Panc1 (cell line): ENCODE data around the gene VTI1A. TPM values are rescaled to one million over a fixed set of nuclear protein-coding genes. Genes with fewer than 3 reads are reported as not detected.

ENCODE experiments used
- ATAC-seq: fragments of 200-7000 bp; cut with Tn5 transposase; 2 replicates; pipeline ENCODE4 v1.9.1; 2020; ENCODE audit warnings: mild to moderate bottlenecking, moderate library complexity
- BruUV-seq: library from RNA; stranded (reverse); fragments of 400-500 nt; replicated peaks from 2 replicates; lab custom pipeline; 2021; lab: Mats Ljungman, UMichigan
- CTCF ChIA-PET: fragments of 300-600 bp; sonication (Branson Sonifier 250); formaldehyde crosslinking; loops from one replicate; lab custom pipeline; 2022; ENCODE audit warnings: antibody characterized with exemption; lab: Charles Lee
- POLR2A ChIA-PET: fragments of 300-600 bp; sonication (Branson Sonifier 250); formaldehyde crosslinking; loops from one replicate; lab custom pipeline; 2022; ENCODE audit warnings: antibody characterized with exemption; lab: Charles Lee
- DNase-seq: peaks from one replicate; pipeline ENCODE4 v3.0.0-alpha.2; 2010; ENCODE audit warnings: low read depth, low spot score
- H3K27ac ChIP-seq: 2 replicates; pipeline ENCODE4 v1.5.1; 2011; ENCODE audit warnings: mild to moderate bottlenecking, low read length, inconsistent platforms
- H3K27me3 ChIP-seq: fragments of 200-500 bp; sonication (Bioruptor generic); 2 replicates; pipeline ENCODE4 v1.6.0; 2014; ENCODE audit warnings: low read length, inconsistent platforms; ENCODE audit not compliant: control insufficient read depth, insufficient read depth
- H3K36me3 ChIP-seq: fragments of 200-500 bp; sonication (Bioruptor generic); 2 replicates; pipeline ENCODE4 v1.5.1; 2014; ENCODE audit warnings: inconsistent platforms, mild to moderate bottlenecking, low read length, moderate library complexity; ENCODE audit not compliant: control insufficient read depth, insufficient read depth
- H3K4me1 ChIP-seq: 2 replicates; pipeline ENCODE4 v1.5.1; 2011; ENCODE audit warnings: inconsistent platforms, mild to moderate bottlenecking, low read length, moderate library complexity; ENCODE audit not compliant: control insufficient read depth, insufficient read depth
- H3K4me3 ChIP-seq, 2 experiments: 2 replicates each; pipeline ENCODE4 v1.5.1; 2011 to 2012; ENCODE audit warnings: low read depth in 2 of 2, low read length in 2 of 2, mild to moderate bottlenecking in 2 of 2, inconsistent platforms in 1 of 2, moderate library complexity in 1 of 2
- H3K9me3 ChIP-seq: fragments of 200-500 bp; sonication (Bioruptor generic); 2 replicates; pipeline ENCODE4 v1.5.1; 2014; ENCODE audit warnings: low read depth, mild to moderate bottlenecking, inconsistent platforms, low read length, moderate library complexity; ENCODE audit not compliant: control insufficient read depth, insufficient read depth
- POLR2AphosphoS5 ChIP-seq: IDR thresholded peaks from 2 replicates; pipeline ENCODE4 v1.6.1; 2012; ENCODE audit warnings: mild to moderate bottlenecking, low read depth, low read length, moderate library complexity
- SIN3A ChIP-seq: IDR thresholded peaks from 2 replicates; pipeline ENCODE4 v1.6.1; 2012; ENCODE audit warnings: low read depth, mild to moderate bottlenecking, low read length, moderate library complexity, borderline replicate concordance; ENCODE audit not compliant: insufficient read depth
- TCF7L2 ChIP-seq: IDR thresholded peaks from 2 replicates; pipeline ENCODE4 v1.6.1; 2011; ENCODE audit warnings: mild to moderate bottlenecking, low read depth, low read length, inconsistent platforms
- in situ Hi-C: cut with HindIII; loops from 2 replicates; pipeline ENCODE4 v1.10.0; 2016; ENCODE audit warnings: low sequenced_read_pairs, low pct_unique_long_range_greater_than_20kb
- intact Hi-C: fragments of 100-400 bp; cut with micrococcal nuclease; formaldehyde crosslinking; loops from one replicate; pipeline ENCODE4 v1.10.0; 2022; ENCODE audit not compliant: unreplicated experiment
- total RNA-seq: library from RNA; stranded (reverse); gene quantifications from one replicate; pipeline ENCODE4 v1.2.1, GENCODE V29; 2021; ENCODE audit not compliant: unreplicated experiment
- TF ChIP-seq, protein P1 (sequence below): fragments of 450-650 bp; IDR thresholded peaks from 2 replicates; pipeline ENCODE4 v1.5.1; 2017; ENCODE audit warnings: mild to moderate bottlenecking
- TF ChIP-seq, protein P2 (sequence below), 2 experiments: IDR thresholded peaks; 2 replicates each; pipeline ENCODE4 v1.6.1; 2011 to 2012; ENCODE audit warnings: low read depth in 2 of 2, control low read depth in 1 of 2, low read length in 1 of 2, mild to moderate bottlenecking in 1 of 2, moderate library complexity in 1 of 2; ENCODE audit not compliant: insufficient read depth in 1 of 2

The VTI1A gene
- total RNA-seq, 1 experiment from 2014 or later: 36.3 TPM

DNA sequence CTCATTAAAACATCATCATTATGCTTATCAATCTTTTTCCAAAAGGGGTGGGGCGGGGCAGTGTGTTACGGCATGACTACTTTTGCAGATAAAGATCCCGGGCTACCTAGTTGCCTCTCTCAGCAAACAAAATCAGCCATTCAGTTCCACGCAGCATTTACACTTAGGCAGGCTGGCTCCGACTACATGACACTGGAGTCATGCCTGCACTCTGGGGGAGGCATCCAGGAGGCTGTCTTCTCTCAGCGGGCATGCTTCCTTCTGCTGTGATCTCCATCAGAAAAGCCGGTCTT lies 309.2 kb downstream of the VTI1A start:
- H3K4me1 ChIP-seq: no peaks in the 10 kb centered on the region; the same call in 1 of the 2 replicates
- intact Hi-C loops: no loop called here
- no peak overlapping the region for H3K27ac ChIP-seq
- no TSS peak for BruUV-seq
- H3K36me3 ChIP-seq: no peaks in the 10 kb centered on the region
- TF ChIP-seq, protein P1, sequence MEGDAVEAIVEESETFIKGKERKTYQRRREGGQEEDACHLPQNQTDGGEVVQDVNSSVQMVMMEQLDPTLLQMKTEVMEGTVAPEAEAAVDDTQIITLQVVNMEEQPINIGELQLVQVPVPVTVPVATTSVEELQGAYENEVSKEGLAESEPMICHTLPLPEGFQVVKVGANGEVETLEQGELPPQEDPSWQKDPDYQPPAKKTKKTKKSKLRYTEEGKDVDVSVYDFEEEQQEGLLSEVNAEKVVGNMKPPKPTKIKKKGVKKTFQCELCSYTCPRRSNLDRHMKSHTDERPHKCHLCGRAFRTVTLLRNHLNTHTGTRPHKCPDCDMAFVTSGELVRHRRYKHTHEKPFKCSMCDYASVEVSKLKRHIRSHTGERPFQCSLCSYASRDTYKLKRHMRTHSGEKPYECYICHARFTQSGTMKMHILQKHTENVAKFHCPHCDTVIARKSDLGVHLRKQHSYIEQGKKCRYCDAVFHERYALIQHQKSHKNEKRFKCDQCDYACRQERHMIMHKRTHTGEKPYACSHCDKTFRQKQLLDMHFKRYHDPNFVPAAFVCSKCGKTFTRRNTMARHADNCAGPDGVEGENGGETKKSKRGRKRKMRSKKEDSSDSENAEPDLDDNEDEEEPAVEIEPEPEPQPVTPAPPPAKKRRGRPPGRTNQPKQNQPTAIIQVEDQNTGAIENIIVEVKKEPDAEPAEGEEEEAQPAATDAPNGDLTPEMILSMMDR: no peak
- TF ChIP-seq TCF7L2 (no peak), POLR2AphosphoS5 (no peak), SIN3A (no peak)
- TF ChIP-seq, protein P2, sequence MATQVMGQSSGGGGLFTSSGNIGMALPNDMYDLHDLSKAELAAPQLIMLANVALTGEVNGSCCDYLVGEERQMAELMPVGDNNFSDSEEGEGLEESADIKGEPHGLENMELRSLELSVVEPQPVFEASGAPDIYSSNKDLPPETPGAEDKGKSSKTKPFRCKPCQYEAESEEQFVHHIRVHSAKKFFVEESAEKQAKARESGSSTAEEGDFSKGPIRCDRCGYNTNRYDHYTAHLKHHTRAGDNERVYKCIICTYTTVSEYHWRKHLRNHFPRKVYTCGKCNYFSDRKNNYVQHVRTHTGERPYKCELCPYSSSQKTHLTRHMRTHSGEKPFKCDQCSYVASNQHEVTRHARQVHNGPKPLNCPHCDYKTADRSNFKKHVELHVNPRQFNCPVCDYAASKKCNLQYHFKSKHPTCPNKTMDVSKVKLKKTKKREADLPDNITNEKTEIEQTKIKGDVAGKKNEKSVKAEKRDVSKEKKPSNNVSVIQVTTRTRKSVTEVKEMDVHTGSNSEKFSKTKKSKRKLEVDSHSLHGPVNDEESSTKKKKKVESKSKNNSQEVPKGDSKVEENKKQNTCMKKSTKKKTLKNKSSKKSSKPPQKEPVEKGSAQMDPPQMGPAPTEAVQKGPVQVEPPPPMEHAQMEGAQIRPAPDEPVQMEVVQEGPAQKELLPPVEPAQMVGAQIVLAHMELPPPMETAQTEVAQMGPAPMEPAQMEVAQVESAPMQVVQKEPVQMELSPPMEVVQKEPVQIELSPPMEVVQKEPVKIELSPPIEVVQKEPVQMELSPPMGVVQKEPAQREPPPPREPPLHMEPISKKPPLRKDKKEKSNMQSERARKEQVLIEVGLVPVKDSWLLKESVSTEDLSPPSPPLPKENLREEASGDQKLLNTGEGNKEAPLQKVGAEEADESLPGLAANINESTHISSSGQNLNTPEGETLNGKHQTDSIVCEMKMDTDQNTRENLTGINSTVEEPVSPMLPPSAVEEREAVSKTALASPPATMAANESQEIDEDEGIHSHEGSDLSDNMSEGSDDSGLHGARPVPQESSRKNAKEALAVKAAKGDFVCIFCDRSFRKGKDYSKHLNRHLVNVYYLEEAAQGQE (IDR thresholded peaks at IDR 0.05; ENCODE audit: insufficient read depth in 1 of 2, low read depth in 2 of 2, low read length in 1 of 2): no peak
- DNase-seq: no peak
- ChIA-PET CTCF (no interaction called here), POLR2A (no interaction called here)
- H3K4me3 ChIP-seq: no peak overlapping the region
- no peak for ATAC-seq
- H3K27me3 ChIP-seq: no peaks in the 10 kb centered on the region
- in situ Hi-C loops: no loop called here
- no peaks in the 10 kb centered on the region for H3K9me3 ChIP-seq

DNA sequence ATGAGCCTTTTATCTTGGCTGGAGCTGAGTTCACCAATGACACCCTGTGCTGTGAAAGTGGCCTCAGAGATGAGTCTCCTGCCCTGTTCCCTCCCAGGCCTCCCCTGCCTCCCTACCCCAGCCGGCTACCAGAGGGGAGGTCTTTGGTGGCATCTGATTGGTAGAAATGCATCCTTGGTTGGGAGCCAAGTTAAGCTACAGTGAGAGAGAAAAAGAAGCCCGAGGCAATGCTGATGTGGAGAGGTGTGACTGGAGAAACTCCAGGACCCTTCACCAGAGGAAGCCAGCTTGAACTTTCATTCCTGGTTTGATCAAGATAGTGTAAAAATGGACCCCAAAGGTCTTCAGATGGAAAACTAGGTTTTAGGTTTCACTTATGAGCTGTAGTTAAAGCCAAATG lies 311.9 kb downstream of the VTI1A start:
- H3K4me3 ChIP-seq: no peak overlapping the region
- ChIA-PET POLR2A (no interaction called here), CTCF (no interaction called here)
- no peaks in the 10 kb centered on the region; the same call in 1 of the 2 replicates for H3K4me1 ChIP-seq
- no peak for TF ChIP-seq POLR2AphosphoS5
- TF ChIP-seq, protein P2 (IDR thresholded peaks at IDR 0.05; ENCODE audit: insufficient read depth in 1 of 2, low read depth in 2 of 2, low read length in 1 of 2): no peak
- H3K36me3 ChIP-seq: no peaks in the 10 kb centered on the region
- DNase-seq (no peak), ATAC-seq (no peak)
- BruUV-seq: no TSS peak
- H3K27me3 ChIP-seq: no peaks in the 10 kb centered on the region
- intact Hi-C loops (no loop called here), in situ Hi-C loops (no loop called here)
- H3K27ac ChIP-seq: no peak overlapping the region
- H3K9me3 ChIP-seq: no peaks in the 10 kb centered on the region
